Cortex of kidney (tissue), 1 donor: ENCODE data around the gene COL20A1.

Experiments
- DNase-seq: peaks from one replicate; lab custom pipeline; 2025; lab: John Stamatoyannopoulos, UW

COL20A1 gene

GRCh38 chr20:63277466-63278272 is 15.3 kb upstream of the COL20A1 start:
- DNase-seq: no peak

GRCh38 chr20:63278661-63279060 is 14.3 kb upstream of the COL20A1 start:
- no peak for DNase-seq

- no peak for DNase-seq
Measured at GRCh38 chr20:63279931-63280330, 13.1 kb upstream of the COL20A1 start.

GRCh38 chr20:63280371-63280770 is 12.6 kb upstream of the COL20A1 start:
- DNase-seq: no peak

- no peak for DNase-seq
Measured at GRCh38 chr20:63280929-63281545, 11.9 kb upstream of the COL20A1 start.

- no peak for DNase-seq
Measured at GRCh38 chr20:63281742-63282665, 11.0 kb upstream of the COL20A1 start.

- DNase-seq: no peak
Measured at GRCh38 chr20:63282946-63283345, 10.0 kb upstream of the COL20A1 start.

GRCh38 chr20:63283397-63284082 is 9.4 kb upstream of the COL20A1 start:
- no peak for DNase-seq

- no peak for DNase-seq
Measured at GRCh38 chr20:63284083-63284440, 8.9 kb upstream of the COL20A1 start.

GRCh38 chr20:63284544-63284949 is 8.4 kb upstream of the COL20A1 start:
- DNase-seq: no peak

GRCh38 chr20:63284981-63285524 is 7.9 kb upstream of the COL20A1 start:
- no peak for DNase-seq

GRCh38 chr20:63285636-63286615 is 7.1 kb upstream of the COL20A1 start:
- no peak for DNase-seq

GRCh38 chr20:63286781-63287696 is 5.9 kb upstream of the COL20A1 start:
- DNase-seq: no peak

GRCh38 chr20:63287697-63288580 is 5.0 kb upstream of the COL20A1 start:
- no peak for DNase-seq

GRCh38 chr20:63288581-63289251 is 4.3 kb upstream of the COL20A1 start:
- DNase-seq: no peak

- no peak for DNase-seq
Measured at GRCh38 chr20:63289311-63290135, 3.5 kb upstream of the COL20A1 start.

GRCh38 chr20:63290136-63290676 is 2.8 kb upstream of the COL20A1 start:
- DNase-seq: no peak
